Upper lobe of right lung (tissue), 1 donor: ENCODE measurements around the gene CCDC27. TPM values are rescaled to one million over a fixed set of nuclear protein-coding genes. Genes with fewer than 3 reads are reported as not detected.

Source experiments
- ATAC-seq: fragments of 200-7000 bp; cut with Tn5 transposase; one replicate; pipeline ENCODE4 v1.9.1; 2020; ENCODE audit warnings: mild to moderate bottlenecking, moderate library complexity
- DNase-seq: peaks from one replicate; pipeline ENCODE4 v3.0.0-alpha.2; 2020
- H3K27ac ChIP-seq: fragments of 200-600 bp; one replicate; pipeline ENCODE4 v1.8.0; 2022
- H3K27me3 ChIP-seq: fragments of 200-600 bp; one replicate; pipeline ENCODE4 v1.8.0; 2022; ENCODE audit warnings: mild to moderate bottlenecking
- H3K36me3 ChIP-seq: fragments of 200-600 bp; one replicate; pipeline ENCODE4 v1.8.0; 2022
- H3K4me1 ChIP-seq: fragments of 200-600 bp; one replicate; pipeline ENCODE4 v1.8.0; 2022
- H3K4me3 ChIP-seq: fragments of 200-600 bp; one replicate; pipeline ENCODE4 v1.8.0; 2022; ENCODE audit warnings: mild to moderate bottlenecking
- H3K9me3 ChIP-seq: fragments of 200-600 bp; one replicate; pipeline ENCODE4 v1.8.0; 2022
- CTCF ChIP-seq: fragments of 200-600 bp; IDR thresholded peaks from one replicate; pipeline ENCODE4 v1.8.0; 2022; ENCODE audit warnings: antibody characterized with exemption
- intact Hi-C: fragments of 100-400 bp; cut with DNase I; formaldehyde crosslinking; loops from one replicate; pipeline ENCODE4 v1.11.0; 2022
- total RNA-seq: library from RNA; stranded (reverse); fragmentation: NEBNext Ultra II Directional; extraction: Animal tissue kit (Norgen Biotek cat#: 25700); gene quantifications from one replicate; pipeline ENCODE4 v1.2.1, GENCODE V29; 2021
- donor health status: DM: no; HTN: yes; CAD: no; lungs with severe emphysema.

The CCDC27 gene
- total RNA-seq, 1 donor from 2014 or later = not detected

- no peak for ATAC-seq
- no peaks in the 10 kb centered on the region for H3K9me3 ChIP-seq
- H3K27ac ChIP-seq = no peak overlapping the region
- H3K4me1 ChIP-seq = no peaks in the 10 kb centered on the region
- intact Hi-C loops = no loop called here
- no peak for DNase-seq
- peaks cover 60% of the 10 kb centered on the region for H3K36me3 ChIP-seq
- no peak overlapping the region for H3K4me3 ChIP-seq
- TF ChIP-seq CTCF = no peak
- H3K27me3 ChIP-seq = no peaks in the 10 kb centered on the region
Observed at GRCh38 chr1:3821004-3821403, 68.8 kb downstream of the CCDC27 start.

Other genes starting within 250 kb of the CCDC27 start
- 96.6 TPM for gene MEGF6, start 140.9 kb upstream of the CCDC27 start, total RNA-seq
- gene TPRG1L, start 127.4 kb upstream of the CCDC27 start, total RNA-seq = 47.5 TPM
- gene WRAP73, start 102.3 kb upstream of the CCDC27 start, total RNA-seq = 18.5 TPM
- gene TP73, start 99.9 kb upstream of the CCDC27 start, total RNA-seq = 0.29 TPM
- 9.3 TPM for gene SMIM1, start 20.3 kb downstream of the CCDC27 start, total RNA-seq
- gene LRRC47, start 44.0 kb downstream of the CCDC27 start, total RNA-seq = 34.2 TPM
- 61.0 TPM for gene CEP104, start 104.8 kb downstream of the CCDC27 start, total RNA-seq
- 8.5 TPM for gene DFFB, start 105.0 kb downstream of the CCDC27 start, total RNA-seq
- gene C1orf174, start 147.8 kb downstream of the CCDC27 start, total RNA-seq = 19.9 TPM